Measurements from ENCODE around the gene FBXO40.

The FBXO40 gene

DNA sequence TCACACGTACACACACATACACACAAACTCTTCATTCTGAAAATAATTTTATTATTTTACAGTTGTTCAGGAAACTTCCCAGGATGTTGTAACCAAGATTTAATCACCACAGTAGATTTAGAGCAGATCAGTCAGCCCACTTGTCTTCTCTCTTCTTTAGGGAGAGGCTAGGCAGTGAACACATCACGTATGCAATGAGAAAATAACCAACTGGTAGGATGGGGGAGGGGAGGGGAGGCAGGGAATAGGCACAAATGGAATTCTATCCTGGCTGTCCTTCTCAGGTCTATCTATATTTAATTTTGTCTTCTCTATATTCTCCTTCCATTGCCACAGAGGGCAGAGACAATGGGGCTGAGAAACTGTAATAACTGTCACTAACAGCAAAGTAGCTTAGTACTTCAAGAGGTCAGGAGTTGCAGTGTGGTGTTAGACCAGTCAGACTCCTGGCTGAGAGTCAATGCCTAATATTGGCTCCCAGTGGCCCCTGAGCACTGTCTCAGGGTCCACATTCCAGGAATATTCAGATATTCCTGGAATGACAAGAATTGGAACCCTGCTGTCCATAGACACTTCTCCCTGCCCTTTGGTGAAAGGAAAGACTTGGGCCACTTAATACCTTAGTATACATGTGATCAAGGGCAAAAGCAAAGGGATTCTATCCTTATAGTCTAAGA, 70.1 kb downstream of the FBXO40 start:
- DNase-seq: no peak

DNA sequence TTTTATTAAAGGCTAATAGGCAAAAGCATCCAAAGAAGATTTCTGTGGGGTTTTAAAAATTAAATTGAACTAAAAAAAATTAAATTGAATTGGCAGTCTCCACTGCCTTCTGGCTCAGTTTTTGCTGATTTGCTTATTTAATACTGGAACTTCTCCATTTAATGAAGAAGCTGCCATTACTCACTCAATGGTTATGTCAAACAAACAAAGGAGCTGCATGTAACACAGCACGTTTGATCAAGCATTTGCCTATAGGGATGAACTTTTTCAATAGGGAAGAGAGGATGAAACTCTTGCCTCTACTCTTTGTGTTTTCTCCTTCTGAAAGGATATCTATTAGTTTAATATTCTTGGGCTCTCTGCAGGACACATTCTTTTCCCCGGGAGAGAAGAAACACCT, 72.3 kb downstream of the FBXO40 start:
- no peak for DNase-seq

DNA sequence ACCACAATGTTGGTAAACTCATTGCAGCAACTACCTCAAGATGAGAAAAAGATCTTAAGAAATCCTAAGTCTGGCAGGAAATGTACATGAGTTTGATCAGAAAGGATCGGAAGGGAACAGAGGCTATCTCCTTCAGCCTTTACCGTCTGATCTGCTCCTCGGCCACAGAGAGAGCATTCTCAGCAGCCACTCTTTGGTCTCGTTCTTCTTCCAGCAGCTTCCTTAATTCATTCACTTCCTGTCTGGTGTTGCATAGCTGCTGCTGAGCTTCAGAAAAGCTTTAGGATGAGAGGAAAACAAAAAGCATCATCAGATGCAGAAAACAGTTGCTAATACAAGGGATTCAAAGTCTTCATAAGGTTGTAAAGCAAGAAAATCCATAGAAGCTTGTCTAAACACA, 74.2 kb downstream of the FBXO40 start:
- no peak for DNase-seq

DNA sequence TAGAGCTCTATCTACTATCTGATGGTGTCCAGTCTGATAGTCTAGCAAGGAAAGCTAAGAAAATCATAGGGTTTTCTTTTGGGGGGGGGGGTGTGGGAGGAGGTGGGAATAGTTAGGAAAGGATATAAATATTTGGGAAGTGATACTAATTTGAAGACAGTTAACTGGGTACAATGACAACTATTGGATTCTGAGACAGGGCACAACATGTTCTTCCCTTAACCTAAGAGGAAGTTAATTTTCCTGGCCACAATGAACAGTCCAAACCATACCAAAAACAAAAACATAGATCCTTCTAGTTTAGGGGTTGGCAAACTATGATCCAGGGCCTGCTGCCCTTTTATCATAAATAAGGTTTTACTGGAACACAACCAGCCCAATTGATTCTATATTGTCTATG, 77.5 kb downstream of the FBXO40 start:
- DNase-seq: no peak

DNA sequence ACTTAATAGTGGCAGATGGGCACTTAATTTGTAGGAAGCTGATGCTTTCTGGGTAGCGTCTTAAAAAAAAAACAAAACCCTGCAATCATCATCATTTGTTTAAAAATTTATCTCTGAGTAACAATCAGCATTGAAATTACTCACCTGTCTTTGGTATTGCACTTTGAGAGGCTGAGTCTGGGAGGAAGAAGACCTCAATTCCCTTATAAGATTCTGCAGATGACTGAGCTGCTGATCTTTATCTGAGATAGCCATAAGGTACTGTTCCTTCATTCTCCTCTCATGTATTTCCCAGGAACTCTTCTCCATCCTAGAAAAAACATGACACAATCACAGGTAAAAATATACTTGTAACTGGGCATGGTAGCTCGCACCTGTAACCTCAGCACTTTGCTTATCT, 84.0 kb downstream of the FBXO40 start:
- no peak for DNase-seq
